Liver (tissue), 3 donors: ENCODE results near the gene STPG4.

Experiments
- GABPA ChIP-seq, 2 donors: IDR thresholded peaks in 1 of 2; conservative IDR thresholded peaks in 1 of 2; 2 replicates each; pipeline ENCODE4 v1.6.1; 2016; ENCODE audit warnings: antibody characterized with exemption in 2 of 2, mild to moderate bottlenecking in 1 of 2, moderate library complexity in 1 of 2
- HNF4G ChIP-seq: IDR thresholded peaks from 2 replicates; pipeline ENCODE4 v1.6.1; 2016; ENCODE audit warnings: antibody characterized with exemption
- JUND ChIP-seq, 2 donors: IDR thresholded peaks; 2 replicates each; pipeline ENCODE4 v1.6.1; 2016; ENCODE audit warnings: antibody characterized with exemption in 2 of 2
- YY1 ChIP-seq: IDR thresholded peaks from 2 replicates; pipeline ENCODE4 v1.6.1; 2016; ENCODE audit warnings: antibody characterized with exemption, mild to moderate bottlenecking
- TF ChIP-seq, protein P1 (sequence below): fragments of 150-350 bp; IDR thresholded peaks from 2 replicates; pipeline ENCODE4 v1.5.1; 2017; ENCODE audit warnings: improper control_type of control experiment, low read depth, low read length; ENCODE audit not compliant: missing input control
- TF ChIP-seq, protein P2 (sequence below): IDR thresholded peaks from 2 replicates; pipeline ENCODE4 v1.6.1; 2016; ENCODE audit warnings: antibody characterized with exemption
- TF ChIP-seq, protein P3 (sequence below): IDR thresholded peaks from 2 replicates; pipeline ENCODE4 v1.6.1; 2016; ENCODE audit warnings: antibody characterized with exemption
- donor health status: healthy.
- donor health status: healthy.

DNA sequence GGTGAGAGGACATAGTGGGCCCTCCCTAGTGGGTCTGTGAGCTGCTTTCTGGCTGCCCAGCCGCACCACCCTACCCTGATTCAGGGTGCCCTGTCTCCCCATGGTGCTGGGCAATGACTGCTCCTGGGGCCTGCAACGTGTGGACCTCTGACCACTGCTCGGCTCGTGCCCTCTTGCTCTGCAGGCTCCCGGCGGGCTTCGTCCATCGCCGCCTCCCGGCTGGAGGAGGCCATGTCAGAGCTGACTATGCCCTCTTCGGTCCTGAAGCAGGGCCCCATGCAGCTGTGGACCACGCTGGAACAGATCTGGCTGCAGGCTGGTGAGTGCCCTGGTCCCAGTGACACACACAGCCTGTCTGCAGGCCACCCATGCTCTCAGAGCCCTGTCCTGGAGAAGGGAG lies 103.5 kb downstream of the STPG4 start:
- TF ChIP-seq, protein P1, sequence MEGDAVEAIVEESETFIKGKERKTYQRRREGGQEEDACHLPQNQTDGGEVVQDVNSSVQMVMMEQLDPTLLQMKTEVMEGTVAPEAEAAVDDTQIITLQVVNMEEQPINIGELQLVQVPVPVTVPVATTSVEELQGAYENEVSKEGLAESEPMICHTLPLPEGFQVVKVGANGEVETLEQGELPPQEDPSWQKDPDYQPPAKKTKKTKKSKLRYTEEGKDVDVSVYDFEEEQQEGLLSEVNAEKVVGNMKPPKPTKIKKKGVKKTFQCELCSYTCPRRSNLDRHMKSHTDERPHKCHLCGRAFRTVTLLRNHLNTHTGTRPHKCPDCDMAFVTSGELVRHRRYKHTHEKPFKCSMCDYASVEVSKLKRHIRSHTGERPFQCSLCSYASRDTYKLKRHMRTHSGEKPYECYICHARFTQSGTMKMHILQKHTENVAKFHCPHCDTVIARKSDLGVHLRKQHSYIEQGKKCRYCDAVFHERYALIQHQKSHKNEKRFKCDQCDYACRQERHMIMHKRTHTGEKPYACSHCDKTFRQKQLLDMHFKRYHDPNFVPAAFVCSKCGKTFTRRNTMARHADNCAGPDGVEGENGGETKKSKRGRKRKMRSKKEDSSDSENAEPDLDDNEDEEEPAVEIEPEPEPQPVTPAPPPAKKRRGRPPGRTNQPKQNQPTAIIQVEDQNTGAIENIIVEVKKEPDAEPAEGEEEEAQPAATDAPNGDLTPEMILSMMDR, result no peak
- TF ChIP-seq JUND (IDR thresholded peaks at IDR 0.05), result no peak
- no peak for TF ChIP-seq HNF4G
- TF ChIP-seq, protein P2, sequence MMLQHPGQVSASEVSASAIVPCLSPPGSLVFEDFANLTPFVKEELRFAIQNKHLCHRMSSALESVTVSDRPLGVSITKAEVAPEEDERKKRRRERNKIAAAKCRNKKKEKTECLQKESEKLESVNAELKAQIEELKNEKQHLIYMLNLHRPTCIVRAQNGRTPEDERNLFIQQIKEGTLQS, result no peak
- TF ChIP-seq, protein P3, sequence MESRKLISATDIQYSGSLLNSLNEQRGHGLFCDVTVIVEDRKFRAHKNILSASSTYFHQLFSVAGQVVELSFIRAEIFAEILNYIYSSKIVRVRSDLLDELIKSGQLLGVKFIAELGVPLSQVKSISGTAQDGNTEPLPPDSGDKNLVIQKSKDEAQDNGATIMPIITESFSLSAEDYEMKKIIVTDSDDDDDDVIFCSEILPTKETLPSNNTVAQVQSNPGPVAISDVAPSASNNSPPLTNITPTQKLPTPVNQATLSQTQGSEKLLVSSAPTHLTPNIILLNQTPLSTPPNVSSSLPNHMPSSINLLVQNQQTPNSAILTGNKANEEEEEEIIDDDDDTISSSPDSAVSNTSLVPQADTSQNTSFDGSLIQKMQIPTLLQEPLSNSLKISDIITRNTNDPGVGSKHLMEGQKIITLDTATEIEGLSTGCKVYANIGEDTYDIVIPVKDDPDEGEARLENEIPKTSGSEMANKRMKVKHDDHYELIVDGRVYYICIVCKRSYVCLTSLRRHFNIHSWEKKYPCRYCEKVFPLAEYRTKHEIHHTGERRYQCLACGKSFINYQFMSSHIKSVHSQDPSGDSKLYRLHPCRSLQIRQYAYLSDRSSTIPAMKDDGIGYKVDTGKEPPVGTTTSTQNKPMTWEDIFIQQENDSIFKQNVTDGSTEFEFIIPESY, result no peak
- TF ChIP-seq YY1, result no peak
- no peak for TF ChIP-seq GABPA (IDR thresholded peaks at IDR 0.05 in 1 of 2, conservative IDR thresholded peaks at IDR 0.05 in 1 of 2)
